GM19372 (cell line): ENCODE data around the gene EIF2B1.
"Not testable (repeated sequence)": the region's sequence is repeated elsewhere in the genome, so short reads cannot be mapped to it uniquely, and the experiment has no call there.

Experiments used
- ATAC-seq: cut with Tn5 transposase; IDR thresholded peaks from one replicate; pipeline ENCODE4 v1.9.1; 2021; ENCODE audit warnings: mild to moderate bottlenecking, low read depth, moderate library complexity; ENCODE audit not compliant: unreplicated experiment

Gene EIF2B1

DNA sequence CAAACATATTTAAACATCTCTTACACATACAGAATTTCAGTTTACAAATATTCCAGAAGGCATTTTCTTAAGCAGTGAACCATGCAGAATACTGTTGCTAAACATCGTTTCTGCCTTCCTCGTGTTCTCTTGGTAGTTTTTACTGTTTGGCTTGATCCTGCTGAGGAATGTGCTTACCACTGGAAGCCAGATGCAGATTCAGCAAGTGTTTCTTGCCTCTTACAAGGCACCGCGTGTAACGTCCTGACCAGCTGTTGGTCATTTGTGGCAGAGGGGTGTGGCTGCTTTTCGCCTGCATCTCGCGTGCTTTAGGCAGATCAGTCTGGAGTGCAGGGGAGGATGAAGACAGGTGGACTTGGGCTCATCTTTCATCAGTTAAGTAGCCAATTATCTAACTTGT lies 12.4 kb downstream of the EIF2B1 start:
- ATAC-seq: no peak

DNA sequence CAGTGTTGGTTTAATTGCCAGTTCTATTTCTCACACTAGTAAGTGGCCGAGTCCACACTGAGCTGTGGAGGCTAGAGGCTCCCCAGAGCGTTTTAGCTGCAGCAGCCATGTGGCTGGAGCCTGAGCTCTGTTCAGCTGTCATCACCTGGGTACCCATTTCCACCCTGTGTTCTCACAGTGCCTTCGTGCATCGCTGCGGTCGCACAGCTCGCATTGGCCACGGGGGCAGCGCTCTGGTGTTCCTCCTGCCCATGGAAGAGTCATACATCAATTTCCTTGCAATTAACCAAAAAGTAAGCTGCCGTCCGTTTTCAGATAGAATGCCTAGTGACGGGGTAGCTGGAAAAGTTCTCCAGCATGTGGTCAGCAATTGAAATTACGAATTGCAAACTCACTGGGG lies 15.9 kb downstream of the EIF2B1 start:
- ATAC-seq: no peak

DNA sequence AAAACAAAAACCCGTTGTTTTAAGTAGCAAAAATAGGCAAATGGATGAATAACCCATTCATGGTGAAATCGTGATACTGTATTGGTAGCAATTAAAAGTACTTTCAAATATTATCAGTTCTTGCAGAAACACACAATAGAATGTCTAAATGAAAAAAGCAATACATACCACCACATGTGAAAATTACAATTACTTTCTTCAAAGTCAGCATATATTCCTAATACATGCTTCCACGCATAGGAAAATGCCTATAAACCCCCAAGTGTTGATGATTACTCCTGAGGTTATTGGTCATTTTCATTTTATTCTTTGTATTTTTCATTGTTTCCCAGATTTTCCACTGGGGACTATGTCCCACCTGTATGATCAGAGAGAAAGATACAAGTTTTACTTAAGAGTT lies 16.3 kb downstream of the EIF2B1 start:
- ATAC-seq: no peak

DNA sequence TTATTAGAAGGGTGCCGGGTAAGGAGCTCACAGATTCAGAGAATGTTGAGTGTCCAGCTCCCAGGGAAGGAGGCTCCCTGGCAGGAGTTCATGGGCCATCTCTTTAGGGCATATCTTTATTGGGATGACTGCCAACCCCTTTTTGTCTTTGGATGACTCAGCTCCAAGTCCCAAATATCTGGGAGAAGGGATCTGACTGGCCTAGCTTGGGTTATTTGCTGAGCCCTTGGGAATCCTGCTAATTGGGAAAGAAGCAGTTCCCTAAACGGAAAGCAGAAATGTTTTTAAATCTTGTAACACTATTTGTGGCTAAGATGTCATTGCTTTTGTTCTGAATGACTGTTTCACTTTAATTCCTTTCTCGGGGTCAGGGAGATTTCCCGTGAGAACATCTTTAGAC lies 19.0 kb downstream of the EIF2B1 start:
- no peak for ATAC-seq

DNA sequence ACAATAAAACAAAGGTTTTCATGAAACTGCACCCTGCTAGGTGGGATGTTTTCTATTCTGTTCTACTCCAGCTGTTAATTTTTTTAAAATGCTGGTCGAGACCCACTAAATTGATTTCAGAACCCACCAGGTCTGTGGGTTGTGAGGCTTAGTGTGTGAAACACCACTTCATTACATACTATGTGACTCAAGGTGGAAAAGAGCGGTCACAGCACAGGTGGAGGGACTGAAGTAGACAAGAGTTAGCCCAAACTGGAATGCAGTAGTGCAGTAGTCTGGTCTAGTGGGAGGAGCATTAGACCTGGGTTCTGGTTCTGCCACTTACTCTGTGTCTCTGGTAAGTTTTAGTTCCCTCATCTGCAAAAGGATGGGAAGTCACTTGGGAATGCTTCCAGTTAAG lies 19.4 kb downstream of the EIF2B1 start:
- no peak for ATAC-seq

DNA sequence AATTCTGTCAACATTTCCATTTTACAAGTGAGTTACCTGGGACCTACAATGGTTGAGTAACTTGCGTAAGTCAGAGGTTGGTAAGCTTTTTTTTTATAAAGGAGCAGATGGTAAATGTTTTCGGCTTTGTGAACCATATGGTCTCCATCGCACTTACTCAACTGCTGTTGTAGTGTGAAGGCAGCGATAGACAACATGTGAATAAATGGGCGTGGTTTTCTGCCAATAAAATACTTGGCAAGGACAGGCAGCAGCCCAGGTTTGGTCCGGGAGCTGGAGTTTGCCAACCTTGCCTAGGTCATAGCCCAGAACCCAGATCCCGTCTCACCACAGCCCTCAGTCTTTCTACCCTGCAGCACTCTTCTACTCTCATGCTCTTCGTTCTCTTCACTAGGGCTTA lies 25.3 kb downstream of the EIF2B1 start:
- ATAC-seq: no peak

DNA sequence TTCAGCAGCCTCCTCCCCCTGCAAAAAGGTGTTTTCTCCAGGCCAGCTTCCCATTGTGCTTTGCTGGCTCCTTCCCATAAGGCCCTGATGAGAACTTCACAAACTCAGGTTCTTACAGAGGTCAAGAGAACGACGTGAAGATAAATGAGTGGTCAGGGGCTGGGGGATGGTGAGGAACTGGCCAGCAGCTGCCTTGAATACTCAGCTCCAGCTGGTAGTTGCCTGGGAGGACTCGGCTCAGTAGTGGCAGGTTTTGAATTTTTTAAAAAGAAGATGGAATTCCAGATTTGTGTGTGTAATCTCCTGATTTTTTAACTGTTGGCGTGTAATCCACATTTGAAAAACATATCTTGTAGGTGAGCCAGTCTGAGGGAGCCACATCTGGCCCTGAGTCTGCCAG lies 25.7 kb downstream of the EIF2B1 start:
- no peak for ATAC-seq

DNA sequence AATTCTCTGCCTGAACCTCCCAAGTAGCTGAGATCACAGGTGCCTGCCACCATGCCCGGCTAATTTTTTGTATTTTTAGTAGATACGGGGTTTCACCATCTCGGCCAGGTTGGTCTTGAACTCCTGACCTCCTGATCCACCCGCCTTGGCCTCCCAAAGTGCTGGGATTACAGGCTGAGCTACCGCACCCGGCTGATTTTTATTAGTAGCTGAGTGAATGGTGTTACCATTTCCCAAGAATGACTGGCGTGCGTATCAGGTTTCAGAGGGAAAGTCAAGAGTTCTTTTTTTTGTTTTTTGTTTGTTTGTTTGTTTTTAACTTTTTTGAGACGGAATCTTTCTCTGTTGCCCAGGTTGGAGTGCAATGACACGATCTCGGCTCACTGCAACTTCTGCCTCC lies 30.0 kb downstream of the EIF2B1 start:
- not testable (repeated sequence) for ATAC-seq

DNA sequence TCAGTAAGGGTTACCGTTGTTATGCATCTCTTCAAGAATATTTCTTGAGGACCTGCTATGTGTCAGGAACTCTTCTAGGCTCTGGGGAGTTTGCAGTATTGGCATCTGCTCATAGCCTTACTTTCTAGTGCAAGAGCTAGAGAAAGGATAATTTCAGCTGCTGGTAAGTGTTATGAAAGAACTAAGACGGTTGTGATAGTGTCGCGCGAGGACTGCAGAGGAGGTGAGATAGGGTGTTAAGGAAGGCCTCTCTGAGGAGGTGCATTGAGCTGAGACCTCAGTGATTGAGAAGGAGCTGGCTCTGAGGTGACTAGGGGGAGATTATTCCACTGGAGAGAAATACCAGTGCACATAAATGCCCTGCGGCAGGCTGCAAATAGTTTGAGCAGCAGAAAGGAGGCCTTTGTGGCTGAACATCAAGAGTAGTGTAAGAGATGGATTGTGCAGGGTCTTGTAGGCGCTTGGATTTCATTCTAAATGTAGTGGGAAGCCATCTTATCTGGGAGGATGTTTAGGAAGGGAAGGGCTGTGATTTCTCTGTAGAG lies 30.8 kb downstream of the EIF2B1 start:
- ATAC-seq: no peak

DNA sequence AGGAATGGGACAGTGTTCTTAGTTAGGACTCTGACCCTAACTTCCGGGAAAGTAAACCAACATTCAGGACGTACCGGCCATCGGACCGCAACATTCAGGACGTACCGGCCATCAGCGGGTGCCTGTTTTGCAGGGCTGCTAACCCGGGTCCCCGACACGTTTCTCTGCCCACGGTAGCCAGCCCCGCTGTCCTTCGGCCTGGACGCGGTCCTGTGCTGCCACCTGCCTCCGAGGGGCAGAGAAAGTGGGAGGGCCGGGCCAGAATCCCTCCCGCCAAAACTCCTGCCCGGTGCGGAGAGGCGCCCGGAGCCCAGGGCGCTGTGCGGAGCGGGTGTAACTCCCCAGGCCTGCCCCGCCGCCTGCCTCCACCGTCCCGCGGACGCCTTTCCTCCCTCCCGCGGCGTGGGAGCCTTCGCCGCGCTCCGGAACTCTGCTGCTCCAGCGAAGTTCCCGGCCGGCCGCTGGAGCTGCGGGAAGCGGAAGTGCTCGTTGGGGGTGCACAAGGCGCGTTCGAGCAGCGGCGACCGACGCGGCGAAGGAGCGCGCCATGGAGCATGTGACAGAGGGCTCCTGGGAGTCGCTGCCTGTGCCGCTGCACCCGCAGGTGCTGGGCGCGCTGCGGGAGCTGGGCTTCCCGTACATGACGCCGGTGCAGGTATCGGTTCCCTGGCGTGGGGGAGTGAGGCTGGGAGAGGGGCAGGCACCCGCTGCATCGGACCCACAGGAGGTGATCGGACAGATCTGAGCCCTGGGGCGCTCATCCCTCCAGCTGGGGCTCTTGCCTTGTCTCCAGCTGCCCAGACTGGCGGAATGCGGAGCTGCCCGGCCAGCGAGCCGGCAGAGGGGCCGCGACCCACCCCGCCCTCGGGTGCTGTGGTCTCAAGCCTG lies 31.6 kb downstream of the EIF2B1 start, which contains the start of gene DDX55:
DDX55 (plus strand) TSS at position 498 of the 888 bp plus-strand sequence; CDS start at position 548, 50 bp downstream.
- ATAC-seq: peak; percentile 78

DNA sequence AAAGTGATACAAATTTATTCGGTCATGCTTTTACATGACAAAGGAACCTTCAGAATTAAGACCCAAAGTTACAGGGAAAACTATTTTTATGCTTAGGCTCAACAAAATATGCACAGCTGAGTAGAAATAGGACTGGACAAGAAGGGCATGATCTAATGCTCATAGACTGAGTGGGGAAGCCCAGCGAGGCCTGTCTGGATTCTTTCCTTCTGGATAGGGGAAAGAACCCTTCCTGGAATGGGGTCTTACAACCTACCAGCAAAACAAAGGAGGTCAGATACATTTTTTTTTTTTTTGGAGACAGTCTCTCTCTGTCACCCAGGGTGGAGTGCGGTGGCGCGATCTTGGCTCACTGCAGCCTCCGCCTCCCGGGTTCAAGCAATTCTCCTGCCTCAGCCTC lies 33.8 kb downstream of the EIF2B1 start:
- ATAC-seq: no peak

DNA sequence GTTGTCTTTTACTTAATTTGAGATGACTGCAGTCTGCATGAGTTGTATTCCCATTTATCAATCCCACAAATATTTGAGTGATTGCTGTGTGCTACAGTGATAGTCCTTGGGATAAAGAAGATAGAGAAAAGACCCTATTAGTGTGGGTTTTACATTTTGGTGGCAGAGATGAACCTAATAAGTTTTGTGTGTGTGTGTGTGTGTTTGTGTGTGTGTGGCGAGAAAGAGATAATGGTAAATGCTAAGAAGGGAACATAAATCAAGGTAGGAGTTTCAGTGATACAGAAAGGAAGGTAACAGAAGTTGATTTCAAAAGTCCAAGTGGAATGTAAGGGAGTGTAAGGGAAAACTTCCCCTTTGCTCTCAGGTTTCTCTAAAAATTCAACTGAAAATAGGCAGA lies 34.2 kb downstream of the EIF2B1 start:
- ATAC-seq: no peak

DNA sequence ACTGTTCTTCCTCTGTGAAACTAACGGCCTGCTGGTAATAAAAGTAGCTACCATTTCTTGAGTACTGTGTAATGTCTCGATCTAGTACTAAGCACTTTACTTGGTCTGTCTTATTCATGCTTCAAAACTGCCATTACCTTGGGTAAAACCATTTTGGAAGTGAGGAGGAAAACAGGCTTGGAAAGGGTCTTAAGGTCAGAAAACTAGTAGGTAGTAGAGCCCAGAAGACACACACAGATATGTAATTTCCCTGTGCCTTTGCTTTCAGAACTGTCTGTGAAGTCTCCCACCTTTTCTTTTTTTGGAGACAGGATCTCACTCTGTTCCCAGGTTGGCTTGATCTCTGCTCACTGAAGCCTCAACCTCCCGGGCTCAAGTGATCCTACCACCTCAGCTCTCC lies 35.0 kb downstream of the EIF2B1 start:
- no peak for ATAC-seq

DNA sequence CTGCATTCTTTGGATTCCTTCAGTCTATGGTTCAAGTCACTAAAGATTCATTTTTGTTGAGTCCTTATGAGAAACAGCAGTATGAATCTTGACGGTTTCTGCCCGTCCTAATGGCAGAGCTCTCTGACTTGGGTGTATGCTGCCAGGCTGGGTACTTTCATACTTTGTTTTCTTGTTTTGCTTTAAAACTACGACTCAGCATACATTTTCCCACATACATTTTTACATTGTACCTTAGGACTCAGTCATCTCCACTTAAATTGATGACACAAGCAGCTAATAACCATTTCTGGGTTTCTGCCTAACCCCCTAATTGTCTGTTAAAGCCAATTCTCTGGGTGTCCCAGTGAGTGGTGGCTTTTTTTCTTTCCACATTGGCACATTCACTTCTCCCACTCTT lies 36.4 kb downstream of the EIF2B1 start:
- no peak for ATAC-seq

DNA sequence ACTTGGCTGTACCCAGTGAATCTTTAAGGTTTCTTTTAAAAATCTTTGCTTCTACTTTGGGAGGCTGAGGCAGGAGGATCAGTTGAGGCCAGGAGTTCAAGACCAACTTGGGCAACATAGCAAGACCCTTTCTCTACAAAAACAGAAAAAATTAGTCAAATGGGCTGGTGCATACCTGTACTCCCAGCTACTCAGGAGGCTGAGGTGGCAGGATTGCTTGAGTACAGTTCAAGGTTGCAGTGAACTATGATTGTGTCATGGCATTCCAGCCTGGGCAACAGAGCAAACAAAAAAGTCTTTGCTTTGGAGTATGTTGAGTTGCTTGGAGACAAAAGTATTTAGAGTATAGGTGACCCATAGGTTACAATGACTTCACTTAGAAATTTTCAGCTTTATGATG lies 37.8 kb downstream of the EIF2B1 start:
- no peak for ATAC-seq

DNA sequence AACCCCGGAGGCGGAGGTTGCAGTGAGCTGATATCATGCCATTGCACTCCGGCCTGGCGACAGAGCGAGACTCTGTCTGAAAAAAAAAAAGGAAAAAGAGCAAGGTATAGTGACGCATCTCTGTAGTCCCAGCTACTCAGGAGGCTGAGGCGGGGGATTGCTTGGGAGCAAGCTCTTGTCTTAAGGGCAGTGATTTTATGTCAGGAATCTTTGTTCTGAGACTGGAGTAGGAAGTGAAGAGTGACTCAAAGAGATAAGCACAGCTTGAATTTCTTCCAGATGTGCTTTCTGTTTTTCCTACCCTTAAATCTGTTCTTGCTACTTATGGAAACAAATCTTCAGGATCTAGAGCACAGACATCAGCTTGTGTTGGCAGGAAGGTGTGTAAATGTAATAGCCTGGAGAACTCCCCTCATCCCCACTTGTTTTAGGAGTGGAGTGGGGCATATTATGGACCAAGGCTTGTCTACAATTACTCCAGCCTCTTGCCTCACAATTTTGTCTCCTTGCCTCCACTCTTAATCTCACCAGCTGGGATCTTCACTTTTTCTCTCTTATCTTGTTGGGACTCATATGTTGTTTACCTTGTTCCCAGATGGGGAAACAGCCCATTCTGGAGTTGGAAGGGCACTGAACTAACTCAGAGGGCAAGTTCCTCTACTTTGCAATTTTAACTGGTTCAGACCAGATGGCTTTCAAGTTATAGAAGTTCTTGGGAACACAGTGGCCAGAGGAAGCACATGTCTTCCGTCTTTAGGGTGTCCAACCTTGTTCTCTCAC lies 41.6 kb downstream of the EIF2B1 start:
- no peak for ATAC-seq

DNA sequence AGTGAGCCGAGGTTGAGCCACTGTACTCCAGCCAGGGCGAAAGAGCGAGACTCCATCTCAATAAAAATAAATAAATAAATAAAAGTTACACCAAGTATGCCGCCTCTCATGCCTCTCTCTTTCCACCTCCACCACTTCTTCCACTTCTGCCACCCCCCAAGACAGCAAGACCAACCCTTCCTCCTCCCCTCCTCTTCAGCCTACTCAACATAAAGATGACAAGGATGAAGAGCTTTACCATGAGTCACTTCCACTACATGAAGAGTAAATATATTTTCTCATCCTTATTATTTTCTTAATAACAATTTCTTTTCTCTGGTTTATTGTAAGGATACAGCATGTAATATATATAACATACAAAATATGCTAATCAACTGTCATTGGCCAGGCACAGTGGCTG lies 52.7 kb downstream of the EIF2B1 start:
- ATAC-seq: no peak

DNA sequence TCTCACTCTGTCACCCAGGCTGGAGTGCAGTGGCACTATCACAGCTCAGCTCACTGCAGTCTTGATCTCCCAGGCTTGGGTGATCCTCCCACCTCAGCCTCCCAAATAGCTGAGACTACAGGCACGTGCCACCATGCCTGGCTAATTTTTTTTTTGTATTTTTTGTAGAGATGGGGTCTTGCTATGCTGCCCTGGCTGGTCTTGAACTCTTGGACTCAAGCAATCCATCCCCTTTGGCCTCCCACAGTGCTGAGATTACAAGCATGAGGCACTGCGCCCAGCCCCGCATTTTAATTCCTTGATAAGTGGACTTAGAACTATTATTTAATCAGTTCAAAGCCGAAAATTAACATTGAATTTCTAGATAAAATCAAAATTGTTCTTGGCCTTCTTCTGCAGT lies 54.7 kb downstream of the EIF2B1 start:
- ATAC-seq: not testable (repeated sequence)

DNA sequence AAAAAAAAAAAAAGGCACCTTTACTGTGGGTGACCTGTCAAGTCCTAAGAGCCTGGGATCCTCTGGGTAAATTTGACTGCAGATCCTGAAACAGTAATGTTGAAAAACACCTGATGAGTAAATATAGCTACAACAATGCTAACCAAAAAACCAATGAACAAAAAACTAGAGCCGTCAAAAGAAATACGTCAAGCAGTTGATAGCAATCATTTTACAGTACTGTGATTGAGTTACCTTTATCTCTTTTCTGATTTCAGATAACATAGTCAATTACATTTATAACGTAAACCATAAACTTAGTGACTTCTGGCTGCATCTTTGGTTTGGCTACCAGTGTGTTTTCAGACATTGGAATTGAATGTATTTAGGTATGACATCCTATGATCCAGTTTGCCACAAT lies 55.2 kb downstream of the EIF2B1 start:
- no peak for ATAC-seq

DNA sequence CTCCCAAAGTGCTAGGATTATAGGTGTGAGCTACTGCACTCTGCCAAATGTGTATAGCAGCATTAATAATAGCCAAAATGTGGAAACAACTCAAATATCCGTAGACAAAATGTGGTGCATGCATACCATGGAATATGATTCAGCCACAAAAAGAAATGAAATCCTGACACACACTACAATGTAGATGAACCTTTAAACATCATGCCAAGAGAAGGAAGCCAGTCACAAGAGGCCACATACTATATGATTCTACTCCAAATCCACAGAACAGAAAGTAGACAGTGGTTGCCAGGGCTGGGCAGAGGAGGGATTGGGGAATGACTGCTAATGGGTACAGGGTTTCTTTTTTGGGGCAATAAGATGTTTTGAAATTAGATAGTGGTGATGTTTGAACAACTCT lies 56.9 kb downstream of the EIF2B1 start:
- no peak for ATAC-seq

DNA sequence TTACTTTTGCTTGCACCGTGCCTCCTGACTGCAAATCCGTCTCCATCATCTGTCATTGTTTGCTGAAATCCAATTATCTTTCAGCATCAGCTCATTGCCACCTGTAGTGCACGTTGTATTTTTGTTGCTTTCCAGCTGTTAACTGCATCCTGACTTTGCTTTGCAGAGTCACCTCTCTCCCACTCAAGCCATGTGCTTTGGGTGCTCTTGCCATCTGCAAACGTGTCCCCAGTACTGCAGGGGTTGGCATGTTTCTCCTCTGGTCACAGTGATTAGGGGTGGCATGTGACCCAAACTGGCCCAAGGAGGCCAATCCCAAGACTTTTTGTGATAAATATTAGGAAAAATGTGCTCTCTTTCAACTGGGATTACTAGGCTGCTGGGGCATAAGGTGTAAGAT lies 59.6 kb downstream of the EIF2B1 start:
- no peak for ATAC-seq
